Fibroblast of skin of back (primary cell): ENCODE measurements around the gene NRN1L.
A peak's percentile ranks its signal among the peaks of the same experiment; 100 is the strongest.
"Not testable (repeated sequence)": the region's sequence is repeated elsewhere in the genome, so short reads cannot be mapped to it uniquely, and the experiment has no call there.

ENCODE experiments used
- DNase-seq: peaks from one replicate; pipeline ENCODE4 v3.0.0-alpha.2; 2013

NRN1L gene

GRCh38 chr16:67883146-67883871, 1.4 kb upstream of the NRN1L start:
- DNase-seq = no peak

DNA sequence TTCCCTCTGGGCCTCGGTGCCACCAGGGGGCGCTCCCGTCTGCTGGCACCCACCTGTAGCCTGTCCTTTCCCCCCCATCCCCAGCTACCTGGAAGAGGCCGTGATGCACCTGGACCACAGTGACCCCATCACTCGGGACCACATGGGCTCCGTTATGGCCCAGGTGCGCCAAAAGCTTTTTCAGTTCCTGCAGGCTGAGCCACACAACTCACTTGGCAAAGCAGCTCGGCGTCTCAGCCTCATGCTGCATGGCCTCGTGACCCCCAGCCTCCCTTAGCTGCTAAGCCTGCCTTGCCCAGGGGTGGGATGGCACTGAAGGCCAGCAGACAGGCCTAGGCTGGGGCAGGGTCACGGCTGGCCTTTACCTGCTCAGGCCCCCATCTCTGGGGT, 818 bp upstream of the NRN1L start:
- DNase-seq = peak; percentile 32

DNA sequence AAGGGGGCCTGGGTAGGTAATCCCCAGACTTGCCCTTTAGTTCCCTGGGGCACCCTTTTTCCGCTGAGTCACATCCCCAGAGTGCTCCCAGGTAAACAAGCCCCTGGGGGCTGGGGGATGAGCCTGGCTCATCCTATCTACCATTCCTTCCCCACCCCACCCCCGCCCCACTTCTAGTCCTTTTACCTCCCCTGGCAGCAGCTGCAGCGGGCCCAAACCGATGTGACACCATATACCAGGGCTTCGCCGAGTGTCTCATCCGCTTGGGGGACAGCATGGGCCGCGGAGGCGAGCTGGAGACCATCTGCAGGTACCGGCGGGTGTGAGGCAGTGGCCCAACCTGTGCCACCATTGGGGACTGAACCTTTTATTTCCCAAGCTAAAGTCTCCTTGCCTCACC, 860 bp downstream of the NRN1L start:
- no peak for DNase-seq

DNA sequence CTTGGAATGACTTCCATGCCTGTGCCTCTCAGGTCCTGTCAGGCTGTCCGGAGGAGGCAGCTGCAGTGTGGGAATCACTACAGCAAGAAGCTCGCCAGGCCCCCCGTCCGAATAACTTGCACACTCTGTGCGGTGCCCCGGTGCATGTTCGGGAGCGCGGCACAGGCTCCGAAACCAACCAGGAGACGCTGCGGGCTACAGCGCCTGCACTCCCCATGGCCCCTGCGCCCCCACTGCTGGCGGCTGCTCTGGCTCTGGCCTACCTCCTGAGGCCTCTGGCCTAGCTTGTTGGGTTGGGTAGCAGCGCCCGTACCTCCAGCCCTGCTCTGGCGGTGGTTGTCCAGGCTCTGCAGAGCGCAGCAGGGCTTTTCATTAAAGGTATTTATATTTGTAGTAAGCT, 1.3 kb downstream of the NRN1L start:
- no peak for DNase-seq

- no peak for DNase-seq
Measured at GRCh38 chr16:67886387-67886786, 1.7 kb downstream of the NRN1L start.

GRCh38 chr16:67888331-67888730, 3.6 kb downstream of the NRN1L start:
- no peak for DNase-seq

DNA sequence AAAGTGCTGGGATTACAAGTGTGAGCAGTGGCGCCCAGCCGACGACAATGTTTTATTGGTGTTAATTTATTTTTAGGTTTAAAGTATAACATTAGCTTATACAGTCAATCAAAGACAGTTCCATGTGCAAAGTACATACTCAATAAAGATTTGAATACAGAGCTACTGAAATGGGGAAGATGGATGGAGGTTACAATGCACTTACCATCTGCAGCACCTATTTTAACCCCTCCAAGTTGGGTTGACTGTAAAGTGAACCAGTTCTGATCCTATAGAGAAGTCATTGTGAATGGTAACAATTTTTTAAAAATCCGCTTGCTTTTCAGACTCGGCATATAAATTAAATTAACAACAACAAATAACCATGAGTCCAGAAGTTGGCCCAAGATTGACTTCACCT, 7.7 kb downstream of the NRN1L start:
- no peak for DNase-seq

- DNase-seq = peak; percentile 95
Measured at GRCh38 chr16:67892899-67893742, 8.4 kb downstream of the NRN1L start, which contains the start of gene PSKH1. PSKH1 (plus strand) TSS chr16:67893254; CDS start chr16:67908750, 15,496 bp downstream.

GRCh38 chr16:67893743-67894399, 9.2 kb downstream of the NRN1L start:
- no peak for DNase-seq

- DNase-seq = peak; percentile 6
Measured at GRCh38 chr16:67897231-67897630, 12.5 kb downstream of the NRN1L start.

DNA sequence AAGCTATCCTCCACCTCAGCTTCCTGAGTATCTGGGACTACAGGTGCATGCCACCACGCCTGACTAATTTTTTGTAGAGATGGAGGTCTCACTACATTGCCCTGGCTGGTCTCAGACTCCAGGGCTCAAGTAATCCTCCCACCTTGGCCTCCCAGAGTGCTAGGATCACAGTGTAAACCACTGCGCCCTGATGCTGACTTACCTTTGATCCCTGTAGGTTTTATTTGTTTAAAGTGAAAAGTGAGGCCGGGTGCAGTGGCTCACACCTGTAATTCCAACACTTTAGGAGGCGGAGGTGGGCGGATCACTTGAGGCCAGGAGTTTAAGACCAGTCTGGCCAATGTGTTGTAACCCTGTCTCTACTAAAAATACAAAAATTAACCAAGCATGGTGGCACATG, 17.0 kb downstream of the NRN1L start:
- DNase-seq = no peak

- DNase-seq = no peak
Measured at GRCh38 chr16:67902831-67903230, 18.1 kb downstream of the NRN1L start.

GRCh38 chr16:67907397-67908180, 22.9 kb downstream of the NRN1L start:
- DNase-seq = no peak

GRCh38 chr16:67909056-67909742, 24.5 kb downstream of the NRN1L start:
- no peak for DNase-seq

GRCh38 chr16:67910158-67910557, 25.5 kb downstream of the NRN1L start:
- DNase-seq = peak; percentile 26

DNA sequence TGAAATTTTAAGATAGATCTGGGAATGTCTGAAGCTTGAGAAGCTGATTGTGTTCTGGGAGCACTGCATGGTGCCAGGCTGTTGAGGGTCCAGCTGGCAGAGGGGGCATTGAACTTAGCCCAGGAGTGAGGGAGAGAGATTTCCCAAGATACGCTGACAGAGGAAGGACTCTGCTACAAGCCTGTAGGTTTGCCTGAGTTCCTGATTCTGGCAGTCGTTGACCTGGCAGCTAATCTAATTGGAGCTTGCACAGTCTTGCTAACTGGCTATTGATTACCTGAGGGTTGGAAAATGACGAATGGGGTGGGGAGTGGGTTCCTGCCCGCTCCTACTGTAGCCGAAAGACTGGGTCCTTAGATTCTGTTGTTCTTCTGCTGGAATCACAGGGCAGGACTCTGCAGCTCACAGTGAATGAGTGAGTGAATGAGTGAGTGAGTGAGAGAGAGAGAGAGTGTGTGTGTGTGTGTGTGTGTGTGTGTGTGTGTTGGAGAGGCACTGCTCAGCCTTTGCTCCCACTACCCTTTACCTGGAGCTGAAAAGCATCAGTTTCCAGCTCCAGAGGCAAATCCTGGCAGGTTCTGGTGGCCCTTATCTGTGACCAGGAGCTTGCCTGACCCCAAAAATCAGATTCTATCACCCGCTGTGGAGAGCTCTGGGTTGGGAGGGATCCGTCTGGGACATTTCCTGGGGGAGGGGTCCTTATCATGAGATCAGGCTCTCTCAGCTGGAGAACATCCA, 30.2 kb downstream of the NRN1L start:
- DNase-seq = no peak

GRCh38 chr16:67915496-67915769, 30.7 kb downstream of the NRN1L start:
- DNase-seq = not testable (repeated sequence)

DNA sequence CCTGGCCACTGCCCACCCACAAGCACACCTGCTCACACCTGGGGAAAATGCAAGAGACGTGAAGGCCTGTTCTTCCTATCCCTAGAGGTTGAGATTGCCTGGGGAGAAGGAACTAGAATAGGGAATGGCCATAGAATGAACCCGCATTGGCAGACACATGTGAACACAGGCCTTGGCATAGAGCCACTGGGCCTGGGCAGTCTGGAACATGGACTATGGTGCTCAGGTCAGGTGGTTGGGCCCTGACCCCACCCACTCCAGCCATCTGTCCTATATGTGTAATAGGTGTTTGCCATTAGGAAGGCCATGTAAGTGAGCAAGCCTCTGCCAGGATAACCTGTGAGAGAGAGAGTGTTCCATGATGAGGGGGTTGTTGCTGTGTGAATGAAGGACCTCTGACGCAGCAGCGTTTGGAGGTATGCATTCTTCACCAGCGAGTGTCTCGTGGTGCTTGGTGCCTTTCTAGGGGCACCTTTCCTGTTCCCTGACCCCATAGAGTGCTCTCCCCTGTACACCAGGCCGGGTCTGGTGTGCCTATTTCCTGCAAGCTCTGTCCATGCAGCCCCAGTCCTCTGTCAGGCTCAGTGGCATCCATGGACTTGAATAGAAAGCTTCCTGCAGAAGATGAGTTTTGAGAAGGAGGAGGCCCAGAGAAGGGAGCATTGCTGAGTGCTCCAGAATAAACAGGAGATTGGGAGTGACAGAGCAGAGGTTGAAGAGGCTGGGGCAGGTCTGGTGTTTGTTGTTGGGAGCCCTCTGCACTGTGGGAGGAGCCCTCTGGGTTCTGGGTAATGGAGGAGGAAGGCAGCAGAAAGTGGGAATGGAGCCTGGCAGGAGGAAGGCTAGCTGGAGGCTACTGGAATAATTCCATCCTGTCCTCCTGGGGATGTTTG, 31.4 kb downstream of the NRN1L start:
- DNase-seq = no peak

DNA sequence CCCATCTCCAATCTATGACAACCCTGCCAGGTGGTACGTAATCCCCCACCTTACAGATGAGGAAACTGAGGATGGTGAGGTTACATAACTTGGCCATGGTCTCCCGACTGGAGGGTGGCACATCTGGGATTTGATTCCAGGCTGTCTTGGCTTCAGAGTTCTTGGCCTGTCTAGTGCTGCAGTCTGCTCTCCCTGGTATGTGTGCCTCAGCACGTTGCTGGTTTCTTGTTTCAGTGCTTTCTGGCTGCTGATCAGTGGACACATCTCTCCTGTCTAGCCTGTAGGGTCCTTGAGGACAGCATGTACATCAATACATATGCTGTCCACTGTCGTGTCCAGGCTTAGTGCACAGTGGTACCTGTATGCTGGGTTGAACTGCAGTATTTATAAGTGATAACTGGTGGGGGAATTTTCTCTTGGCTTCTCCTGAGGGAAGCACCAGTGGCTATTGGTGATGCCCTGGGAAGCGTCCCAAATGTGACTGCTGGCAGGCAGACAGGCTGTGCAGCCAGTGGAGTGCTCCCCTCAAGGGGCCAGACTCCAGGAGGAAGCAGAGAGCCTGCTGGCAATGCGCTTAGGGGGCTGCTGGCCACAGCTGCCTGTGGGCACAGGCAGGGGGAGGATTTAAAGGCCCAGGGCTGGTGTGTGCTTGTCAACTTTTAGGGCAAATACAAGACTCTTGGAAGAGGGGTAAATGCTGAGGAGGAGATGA, 32.6 kb downstream of the NRN1L start:
- no peak for DNase-seq

- peak; percentile 89 for DNase-seq
Measured at GRCh38 chr16:67917852-67918236, 33.2 kb downstream of the NRN1L start.
